ENCODE measurements around the gene TBC1D20. TPM values are rescaled to one million over a fixed set of nuclear protein-coding genes. Genes with fewer than 3 reads are reported as not detected.

Gene TBC1D20
- total and polyA plus RNA-seq, 2 donors (not counting 3 experiments of a cell fraction or from before 2014, with no cell fraction given) = 34.3 to 36.1 TPM

GRCh38 chr20:444117-444516 lies 18.2 kb downstream of the TBC1D20 start:
- peaks cover 11% of the 10 kb centered on the region for H3K4me1 ChIP-seq (ENCODE audit: control insufficient read depth, extremely low read depth, insufficient read depth, low read length)
- ChIA-PET CTCF (interaction anchor here (2.2 kb wide), 1 partner anchor 12 kb away, joined by 15 read pairs; no protein-coding TSS in a partner anchor), POLR2A (no interaction called here)
- intact Hi-C loops (cut with micrococcal nuclease) = no loop called here
- H3K9me1 ChIP-seq (replicated peaks; ENCODE audit: control insufficient read depth, extremely low read depth, insufficient read depth, low read length) = no peaks in the 10 kb centered on the region
- H3K4me2 ChIP-seq (ENCODE audit: insufficient read depth, low read length) = no peak overlapping the region
- no peak overlapping the region for H3K4me3 ChIP-seq (replicated peaks in 1 of 3; ENCODE audit: insufficient read depth in 1 of 3, low read depth in 1 of 3, low read length in 3 of 3)
- H4K20me1 ChIP-seq (replicated peaks; ENCODE audit: control insufficient read depth, extremely low read depth, insufficient read depth, low read length) = no peaks in the 10 kb centered on the region
- DNase-seq (ENCODE audit: low read depth, low spot score) = no peak
- H3K9me3 ChIP-seq (replicated peaks; ENCODE audit: control insufficient read depth, insufficient read depth, low read length) = no peaks in the 10 kb centered on the region
- H3K79me2 ChIP-seq (ENCODE audit: control insufficient read depth, insufficient read depth, low read length) = peaks cover 22% of the 10 kb centered on the region
- no peak overlapping the region for H3K27ac ChIP-seq (ENCODE audit: insufficient read depth, low read depth, low read length)
- H3K27me3 ChIP-seq (ENCODE audit: control insufficient read depth in 2 of 2, insufficient read depth in 2 of 2, low read length in 2 of 2) = no peaks in the 10 kb centered on the region
- no TSS peak for BruUV-seq (replicated peaks)
- H3K36me3 ChIP-seq (ENCODE audit: control insufficient read depth in 2 of 2, extremely low read depth in 1 of 2, insufficient read depth in 2 of 2, low read length in 2 of 2) = peaks cover 13 to 23% of the 10 kb centered on the region in 2 experiments
- FAIRE-seq = no peak
- dilution Hi-C loops (cut with MboI; ENCODE audit: extremely low pct_ligation_motif_present, low sequenced_read_pairs) = no loop called here
- no peak overlapping the region for H2AFZ ChIP-seq (ENCODE audit: low read depth, low read length)
- no peak overlapping the region for H3K9ac ChIP-seq (replicated peaks; ENCODE audit: extremely low read depth, insufficient read depth, low read length)
- TF ChIP-seq MAX (IDR thresholded peaks at IDR 0.05; ENCODE audit: insufficient read depth, insufficient read length) = no peak
- TF ChIP-seq FOS (IDR thresholded peaks at IDR 0.05; ENCODE audit: borderline replicate concordance, insufficient read depth, low read length) = no peak
- no peak for TF ChIP-seq POLR2AphosphoS5 (IDR thresholded peaks at IDR 0.05; ENCODE audit: insufficient read depth, low read depth, low read length)
- TF ChIP-seq GATA2 (IDR thresholded peaks at IDR 0.05; ENCODE audit: insufficient read depth, insufficient read length, low read depth, low read length) = no peak
- no peak for TF ChIP-seq POLR2A (IDR thresholded peaks at IDR 0.05; ENCODE audit: low read depth, low read length)
- no peak for TF ChIP-seq MYC (IDR thresholded peaks at IDR 0.05; ENCODE audit: low read depth, low read length)
- TF ChIP-seq JUN (IDR thresholded peaks at IDR 0.05; ENCODE audit: borderline replicate concordance, insufficient read depth, insufficient read length, low read depth) = no peak

- POLR2A ChIA-PET = no interaction called here
Measured at GRCh38 chr20:443223-443775, 19.0 kb downstream of the TBC1D20 start.

More at GRCh38 chr20:443223-443775, 19.0 kb downstream of the TBC1D20 start:
- Histone ChIP-seq H3K79me2 (ENCODE audit: control insufficient read depth, insufficient read depth, low read length) (peaks cover 16% of the 10 kb centered on the region), H4K20me1 (replicated peaks; ENCODE audit: control insufficient read depth, extremely low read depth, insufficient read depth, low read length) (no peaks in the 10 kb centered on the region), H3K9ac (replicated peaks; ENCODE audit: extremely low read depth, insufficient read depth, low read length) (no peak overlapping the region), H3K9me3 (replicated peaks; ENCODE audit: control insufficient read depth, insufficient read depth, low read length) (no peaks in the 10 kb centered on the region), H3K4me1 (ENCODE audit: control insufficient read depth, extremely low read depth, insufficient read depth, low read length) (peaks cover 20% of the 10 kb centered on the region), H3K27me3 (ENCODE audit: control insufficient read depth in 2 of 2, insufficient read depth in 2 of 2, low read length in 2 of 2) (no peaks in the 10 kb centered on the region), H3K9me1 (replicated peaks; ENCODE audit: control insufficient read depth, extremely low read depth, insufficient read depth, low read length) (no peaks in the 10 kb centered on the region), H3K27ac (ENCODE audit: insufficient read depth, low read depth, low read length) (no peak overlapping the region), H2AFZ (ENCODE audit: low read depth, low read length) (no peak overlapping the region), H3K4me2 (ENCODE audit: insufficient read depth, low read length) (no peak overlapping the region), H3K4me3 (replicated peaks in 1 of 3; ENCODE audit: insufficient read depth in 1 of 3, low read depth in 1 of 3, low read length in 3 of 3) (no peak overlapping the region), H3K36me3 (ENCODE audit: control insufficient read depth in 2 of 2, extremely low read depth in 1 of 2, insufficient read depth in 2 of 2, low read length in 2 of 2) (peaks cover 13 to 23% of the 10 kb centered on the region in 2 experiments)
- dilution Hi-C loops (cut with MboI; ENCODE audit: extremely low pct_ligation_motif_present, low sequenced_read_pairs) (no loop called here), intact Hi-C loops (cut with micrococcal nuclease) (no loop called here)
- CTCF ChIA-PET = interaction anchor here (1.2 kb wide), 1 partner anchor 12 kb away, joined by 5 read pairs; no protein-coding TSS in a partner anchor
- TF ChIP-seq JUN (IDR thresholded peaks at IDR 0.05; ENCODE audit: borderline replicate concordance, insufficient read depth, insufficient read length, low read depth) (no peak), FOS (IDR thresholded peaks at IDR 0.05; ENCODE audit: borderline replicate concordance, insufficient read depth, low read length) (no peak), POLR2AphosphoS5 (IDR thresholded peaks at IDR 0.05; ENCODE audit: insufficient read depth, low read depth, low read length) (no peak), POLR2A (IDR thresholded peaks at IDR 0.05; ENCODE audit: low read depth, low read length) (no peak), MAX (IDR thresholded peaks at IDR 0.05; ENCODE audit: insufficient read depth, insufficient read length) (no peak), EZH2 (IDR thresholded peaks at IDR 0.05; ENCODE audit: borderline replicate concordance, low read depth, low read length, severe bottlenecking) (no peak), CTCF (IDR thresholded peaks at IDR 0.05; ENCODE audit: extremely low read depth in 1 of 2, insufficient read depth in 1 of 2, low read depth in 1 of 2, low read length in 2 of 2) (no peak), MYC (IDR thresholded peaks at IDR 0.05; ENCODE audit: low read depth, low read length) (no peak), GATA2 (IDR thresholded peaks at IDR 0.05; ENCODE audit: insufficient read depth, insufficient read length, low read depth, low read length) (no peak)
- no TSS peak for BruUV-seq (replicated peaks)
- FAIRE-seq (no peak), DNase-seq (ENCODE audit: low read depth, low spot score) (no peak)
